PC-9 (cell line): ENCODE measurements around the gene TCTN3. TPM values are rescaled to one million over a fixed set of nuclear protein-coding genes. Genes with fewer than 3 reads are reported as not detected.

Experiments used
- BruUV-seq: library from RNA; stranded (reverse); fragments of 400-500 nt; replicated peaks from 2 replicates; lab custom pipeline; 2021; lab: Mats Ljungman, UMichigan
- CTCF ChIA-PET: fragments of 300-600 bp; sonication (Branson Sonifier 250); formaldehyde crosslinking; loops from one replicate; lab custom pipeline; 2022; ENCODE audit warnings: antibody characterized with exemption; lab: Charles Lee
- POLR2A ChIA-PET: fragments of 300-600 bp; sonication (Branson Sonifier 250); formaldehyde crosslinking; loops from one replicate; lab custom pipeline; 2022; ENCODE audit warnings: antibody characterized with exemption; ENCODE audit not compliant: unreplicated experiment; lab: Charles Lee
- DNase-seq, 2 experiments: peaks; one replicate each; pipeline versions ENCODE4 v3.0.0 to v3.0.0-alpha.2; 2015 to 2022; ENCODE audit warnings: mixed read lengths in 1 of 2
- H2AFZ ChIP-seq: fragments of 200-600 bp; sonication (generic); 2 replicates; pipeline ENCODE4 v1.8.1; 2017; ENCODE audit warnings: antibody characterized with exemption
- H3F3A ChIP-seq: fragments of 200-600 bp; sonication (generic); 2 replicates; pipeline ENCODE4 v1.8.1; 2017; ENCODE audit warnings: antibody characterized with exemption, mild to moderate bottlenecking, low read depth; ENCODE audit not compliant: insufficient read depth
- H3K27ac ChIP-seq: fragments of 200-600 bp; sonication (generic); 2 replicates; pipeline ENCODE4 v1.6.1; 2016; ENCODE audit warnings: mixed run types
- H3K27me3 ChIP-seq: fragments of 200-600 bp; sonication (generic); 2 replicates; pipeline ENCODE4 v1.6.1; 2016; ENCODE audit warnings: low read depth, mixed run types; ENCODE audit not compliant: insufficient read depth
- H3K36me3 ChIP-seq: fragments of 200-600 bp; sonication (generic); 2 replicates; pipeline ENCODE4 v1.6.1; 2016; ENCODE audit warnings: low read depth, mixed run types
- H3K4me1 ChIP-seq: fragments of 200-600 bp; sonication (generic); replicated peaks from 2 replicates; pipeline ENCODE4 v1.6.1; 2016; ENCODE audit warnings: mixed run types; ENCODE audit not compliant: insufficient read depth
- H3K4me2 ChIP-seq: fragments of 200-600 bp; sonication (generic); 2 replicates; pipeline ENCODE4 v1.6.1; 2017; ENCODE audit warnings: mixed run types
- H3K4me3 ChIP-seq: fragments of 200-600 bp; sonication (generic); 2 replicates; pipeline ENCODE4 v1.6.1; 2016; ENCODE audit warnings: mixed run types
- H3K79me2 ChIP-seq: fragments of 200-600 bp; sonication (generic); 2 replicates; pipeline ENCODE4 v1.6.1; 2017; ENCODE audit warnings: low read depth, mixed run types
- H3K9me2 ChIP-seq: fragments of 200-600 bp; sonication (generic); 2 replicates; pipeline ENCODE4 v1.8.1; 2017; ENCODE audit warnings: mild to moderate bottlenecking; ENCODE audit not compliant: insufficient read depth
- H3K9me3 ChIP-seq: fragments of 200-600 bp; sonication (generic); 2 replicates; pipeline ENCODE4 v1.8.1; 2016; ENCODE audit warnings: low read depth; ENCODE audit not compliant: insufficient read depth
- H4K20me1 ChIP-seq: fragments of 200-600 bp; sonication (generic); 2 replicates; pipeline ENCODE4 v1.8.1; 2017; ENCODE audit not compliant: insufficient read depth
- CTCF ChIP-seq: fragments of 200-600 bp; sonication (generic); conservative IDR thresholded peaks from 2 replicates; pipeline ENCODE4 v1.6.1; 2017; ENCODE audit warnings: mixed run types, antibody characterized with exemption, mild to moderate bottlenecking, moderate library complexity
- EZH2 ChIP-seq: fragments of 200-600 bp; sonication (generic); IDR thresholded peaks from 2 replicates; pipeline ENCODE4 v1.8.0; 2017; ENCODE audit warnings: antibody characterized with exemption, low read depth
- intact Hi-C: fragments of 100-400 bp; cut with micrococcal nuclease; formaldehyde crosslinking; loops from one replicate; pipeline ENCODE4 v1.10.0; 2022; ENCODE audit not compliant: unreplicated experiment
- total RNA-seq: library from RNA; stranded (reverse); gene quantifications from 2 replicates; pipeline ENCODE4 v1.2.3, GENCODE V29; 2021

Gene TCTN3
- total RNA-seq, 1 experiment from 2014 or later, result 18.1 TPM

DNA sequence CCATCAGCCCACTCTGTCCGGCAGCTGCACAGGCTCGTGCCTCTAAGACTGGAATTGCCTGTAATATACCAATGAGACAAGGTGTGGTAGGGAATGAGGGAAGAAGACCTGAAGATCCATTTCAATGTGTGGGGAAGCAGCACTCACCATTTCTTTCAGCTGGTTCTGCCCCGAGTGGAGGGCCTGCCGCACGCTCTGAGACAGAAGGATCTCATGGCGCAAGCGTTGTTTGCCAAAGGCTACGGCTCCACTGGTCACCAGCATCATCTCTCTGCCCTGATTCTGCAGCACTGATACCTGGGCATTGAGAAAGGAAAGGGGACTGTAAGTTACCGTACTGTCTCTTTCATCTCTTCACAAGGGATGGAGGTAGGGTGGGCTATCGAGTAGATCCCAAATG, 56.6 kb downstream of the TCTN3 start:
- no peaks in the 10 kb centered on the region for H3F3A ChIP-seq
- H3K4me1 ChIP-seq, result no peaks in the 10 kb centered on the region
- no peak overlapping the region for H2AFZ ChIP-seq
- TF ChIP-seq EZH2 (no peak), CTCF (no peak)
- intact Hi-C loops, result no loop called here
- no peak overlapping the region for H3K27ac ChIP-seq
- no peaks in the 10 kb centered on the region for H4K20me1 ChIP-seq
- H3K27me3 ChIP-seq, result no peaks in the 10 kb centered on the region
- H3K36me3 ChIP-seq, result no peaks in the 10 kb centered on the region
- no peak for DNase-seq
- ChIA-PET CTCF (no interaction called here), POLR2A (no interaction called here)
- no peak overlapping the region for H3K4me2 ChIP-seq
- no peaks in the 10 kb centered on the region for H3K79me2 ChIP-seq
- no TSS peak for BruUV-seq
- H3K9me2 ChIP-seq, result no peaks in the 10 kb centered on the region
- no peaks in the 10 kb centered on the region for H3K9me3 ChIP-seq
- no peak overlapping the region for H3K4me3 ChIP-seq

GRCh38 chr10:95635319-95635733, 58.4 kb downstream of the TCTN3 start:
- no peak for TF ChIP-seq CTCF
- no peak for TF ChIP-seq EZH2
- H3K36me3 ChIP-seq, result no peaks in the 10 kb centered on the region

DNA sequence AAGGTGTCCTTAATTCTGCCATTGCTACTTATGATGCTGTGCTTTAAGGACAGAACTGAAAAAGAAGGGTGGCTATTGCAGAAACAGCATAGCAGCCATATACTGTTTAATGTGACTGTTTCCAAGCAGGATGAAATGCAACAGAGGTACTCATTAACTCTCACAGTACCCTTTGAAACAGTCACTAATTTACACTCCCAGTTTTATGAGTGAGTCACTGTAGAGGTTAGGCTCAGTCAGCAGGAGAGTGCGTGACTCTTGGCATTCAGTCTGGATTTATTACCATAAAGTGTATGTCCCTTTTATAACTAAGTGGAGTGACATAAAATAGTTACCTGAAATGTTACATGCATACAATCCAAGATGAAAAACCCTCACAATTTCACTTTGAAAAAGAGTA, 64.9 kb downstream of the TCTN3 start:
- H3K27me3 ChIP-seq, result no peaks in the 10 kb centered on the region
- H3K27ac ChIP-seq, result 0 out of 2 replicates have a peak overlapping the region, but pooled peaks have one; percentile 39
- no peaks in the 10 kb centered on the region for H3F3A ChIP-seq
- no peak for TF ChIP-seq EZH2
- no peak for TF ChIP-seq CTCF
- ChIA-PET POLR2A (no interaction called here), CTCF (no interaction called here)
- BruUV-seq, result no TSS peak
- H3K36me3 ChIP-seq, result peaks cover 7% of the 10 kb centered on the region; the same call in 1 of the 2 replicates
- H3K79me2 ChIP-seq, result no peaks in the 10 kb centered on the region
- no peak overlapping the region for H3K4me2 ChIP-seq
- H3K4me3 ChIP-seq, result no peak overlapping the region
- intact Hi-C loops, result no loop called here
- H3K9me2 ChIP-seq, result no peaks in the 10 kb centered on the region
- H3K9me3 ChIP-seq, result no peaks in the 10 kb centered on the region
- H4K20me1 ChIP-seq, result no peaks in the 10 kb centered on the region
- H2AFZ ChIP-seq, result no peak overlapping the region
- peak in 1 of 2 experiments; percentile 59 for DNase-seq
- H3K4me1 ChIP-seq, result no peaks in the 10 kb centered on the region

More at GRCh38 chr10:95635319-95635733, 58.4 kb downstream of the TCTN3 start:
- Histone ChIP-seq H3K4me1 (no peaks in the 10 kb centered on the region), H3K9me3 (no peaks in the 10 kb centered on the region), H3K9me2 (no peaks in the 10 kb centered on the region), H2AFZ (no peak overlapping the region), H3K4me2 (no peak overlapping the region), H3K79me2 (no peaks in the 10 kb centered on the region), H3K27me3 (no peaks in the 10 kb centered on the region), H3F3A (no peaks in the 10 kb centered on the region), H3K4me3 (no peak overlapping the region), H4K20me1 (no peaks in the 10 kb centered on the region), H3K27ac (no peak overlapping the region)
- POLR2A ChIA-PET, result no interaction called here
- DNase-seq, result no peak
- no TSS peak for BruUV-seq
- intact Hi-C loops, result no loop called here
- CTCF ChIA-PET, result no interaction called here
